Measurements from ENCODE around the gene MAEL.

The MAEL gene

GRCh38 chr1:167057241-167057688, 68.2 kb downstream of the MAEL start:
- no peak for DNase-seq

GRCh38 chr1:167059045-167059808, 70.1 kb downstream of the MAEL start:
- DNase-seq, result peak; percentile 54

- DNase-seq, result no peak
Observed at GRCh38 chr1:167059809-167060107, 70.7 kb downstream of the MAEL start.

GRCh38 chr1:167060141-167061072, 71.3 kb downstream of the MAEL start:
- DNase-seq, result no peak

- DNase-seq, result no peak
Observed at GRCh38 chr1:167061073-167061464, 72.0 kb downstream of the MAEL start.

GRCh38 chr1:167064621-167065020, 75.5 kb downstream of the MAEL start:
- DNase-seq, result no peak

- DNase-seq, result no peak
Observed at GRCh38 chr1:167065471-167065870, 76.4 kb downstream of the MAEL start.

GRCh38 chr1:167066333-167067122, 77.4 kb downstream of the MAEL start:
- peak; percentile 50 for DNase-seq

GRCh38 chr1:167067904-167068303, 78.8 kb downstream of the MAEL start:
- no peak for DNase-seq

- DNase-seq, result no peak
Observed at GRCh38 chr1:167068761-167069160, 79.7 kb downstream of the MAEL start.

- no peak for DNase-seq
Observed at GRCh38 chr1:167071286-167071685, 82.2 kb downstream of the MAEL start.
